ENCODE results near the gene MSL2. TPM values are rescaled to one million over a fixed set of nuclear protein-coding genes. Genes with fewer than 3 reads are reported as not detected.

MSL2 gene
- total and polyA plus RNA-seq, 2 donors from 2014 or later = 7.2 to 37.1 TPM

GRCh38 chr3:136105044-136105443 is 91.1 kb downstream of the MSL2 start:
- H3K9me3 ChIP-seq (ENCODE audit: control insufficient read depth in 2 of 3, insufficient read depth in 1 of 3, low read length in 3 of 3) = no peaks in the 10 kb centered on the region
- DNase-seq (no peak), FAIRE-seq (no peak)
- intact Hi-C loops (cut with DNase I) = no loop called here
- H3K36me3 ChIP-seq (ENCODE audit: control insufficient read depth in 2 of 3, insufficient read depth in 3 of 3, low read length in 3 of 3) = peaks cover 0 to 20% (median 2%) of the 10 kb centered on the region in 3 donors
- TF ChIP-seq, protein P1, sequence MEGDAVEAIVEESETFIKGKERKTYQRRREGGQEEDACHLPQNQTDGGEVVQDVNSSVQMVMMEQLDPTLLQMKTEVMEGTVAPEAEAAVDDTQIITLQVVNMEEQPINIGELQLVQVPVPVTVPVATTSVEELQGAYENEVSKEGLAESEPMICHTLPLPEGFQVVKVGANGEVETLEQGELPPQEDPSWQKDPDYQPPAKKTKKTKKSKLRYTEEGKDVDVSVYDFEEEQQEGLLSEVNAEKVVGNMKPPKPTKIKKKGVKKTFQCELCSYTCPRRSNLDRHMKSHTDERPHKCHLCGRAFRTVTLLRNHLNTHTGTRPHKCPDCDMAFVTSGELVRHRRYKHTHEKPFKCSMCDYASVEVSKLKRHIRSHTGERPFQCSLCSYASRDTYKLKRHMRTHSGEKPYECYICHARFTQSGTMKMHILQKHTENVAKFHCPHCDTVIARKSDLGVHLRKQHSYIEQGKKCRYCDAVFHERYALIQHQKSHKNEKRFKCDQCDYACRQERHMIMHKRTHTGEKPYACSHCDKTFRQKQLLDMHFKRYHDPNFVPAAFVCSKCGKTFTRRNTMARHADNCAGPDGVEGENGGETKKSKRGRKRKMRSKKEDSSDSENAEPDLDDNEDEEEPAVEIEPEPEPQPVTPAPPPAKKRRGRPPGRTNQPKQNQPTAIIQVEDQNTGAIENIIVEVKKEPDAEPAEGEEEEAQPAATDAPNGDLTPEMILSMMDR (IDR thresholded peaks at IDR 0.05; ENCODE audit: borderline replicate concordance, extremely low read depth, insufficient read depth) = no peak
- no peak overlapping the region for H3K9ac ChIP-seq (ENCODE audit: low read length in 3 of 3)
- no peak overlapping the region for H3K27ac ChIP-seq (ENCODE audit: low read depth in 2 of 2, low read length in 2 of 2)
- no peak overlapping the region for H3K4me3 ChIP-seq (ENCODE audit: low read length in 3 of 3)
- H3K27me3 ChIP-seq (ENCODE audit: control insufficient read depth, insufficient read depth, low read length) = no peaks in the 10 kb centered on the region
- no peaks in the 10 kb centered on the region for H3K4me1 ChIP-seq (ENCODE audit: control insufficient read depth in 2 of 3, insufficient read depth in 2 of 3, low read depth in 1 of 3, low read length in 3 of 3)

Other genes starting within 250 kb of the MSL2 start
- gene PPP2R3A, start 230.6 kb downstream of the MSL2 start, total RNA-seq = 71.9 TPM
- gene PPP2R3A, start 230.6 kb downstream of the MSL2 start, polyA plus RNA-seq (ENCODE audit: insufficient read depth, low read depth, low replicate concordance) = 16.6 TPM
- gene PCCB, start 54.0 kb upstream of the MSL2 start, total RNA-seq = 37.1 TPM
- gene PCCB, start 54.0 kb upstream of the MSL2 start, polyA plus RNA-seq (ENCODE audit: insufficient read depth, low read depth, low replicate concordance) = 90.0 TPM

All from kidney (tissue), 14 donors.